T-helper 9 cell (primary cell): Measurements from ENCODE around the gene PBXIP1.
A peak's percentile ranks its signal among the peaks of the same experiment; 100 is the strongest.
"Not testable (repeated sequence)": the region's sequence is repeated elsewhere in the genome, so short reads cannot be mapped to it uniquely, and the experiment has no call there.

ENCODE experiments used
- DNase-seq: peaks from one replicate; pipeline ENCODE4 v3.0.0-alpha.2; 2020

Gene PBXIP1

GRCh38 chr1:154993572-154994268 lies 37.8 kb upstream of the PBXIP1 start, which contains the start of gene LENEP:
Gene LENEP, plus strand, starts transcription at chr1:154993586. Its CDS starts 22 bp downstream, at chr1:154993608.
- DNase-seq: no peak

DNA sequence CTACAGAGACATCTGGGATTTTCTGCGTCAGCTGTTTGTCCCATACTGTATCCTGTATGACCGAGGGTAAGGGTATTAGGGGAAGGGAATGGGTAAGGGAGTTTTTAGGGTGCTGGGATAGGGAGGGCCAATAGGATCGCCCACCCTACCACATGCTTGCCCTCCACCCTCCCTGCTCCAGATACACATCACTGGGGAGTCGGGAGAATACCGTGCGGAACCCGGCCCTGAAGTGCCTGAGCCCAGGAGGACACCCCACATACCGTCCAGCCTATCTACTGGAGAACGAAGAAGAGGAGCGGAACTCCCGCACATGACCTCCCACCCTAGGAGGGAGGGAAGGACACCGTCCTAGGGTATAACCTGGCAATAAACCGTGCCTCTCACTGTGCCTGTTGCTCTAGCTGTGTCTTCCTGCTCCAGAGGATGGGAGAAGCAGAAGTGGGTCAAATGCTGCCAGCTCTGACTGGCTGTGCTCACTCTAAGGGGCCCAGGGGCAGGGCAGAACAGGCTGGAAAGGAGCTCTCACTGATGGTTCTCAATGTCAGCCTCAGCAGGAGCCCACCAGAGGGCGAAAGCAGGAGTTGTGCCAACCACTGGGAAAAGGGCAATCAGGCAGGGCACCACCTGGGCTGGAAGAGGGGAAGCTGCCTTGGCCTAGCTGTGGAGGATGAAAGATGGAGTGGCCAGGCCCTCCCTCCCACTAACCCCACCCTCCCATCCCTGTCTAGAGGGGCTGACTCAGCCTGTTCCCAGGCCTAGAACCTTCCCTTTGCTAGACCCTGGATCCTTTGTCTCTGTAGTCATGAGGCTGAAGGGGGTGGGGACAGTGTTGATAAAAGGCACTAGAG lies 37.0 kb upstream of the PBXIP1 start:
- no peak for DNase-seq

- DNase-seq: no peak
Observed at GRCh38 chr1:154990276-154990675, 34.4 kb upstream of the PBXIP1 start.

DNA sequence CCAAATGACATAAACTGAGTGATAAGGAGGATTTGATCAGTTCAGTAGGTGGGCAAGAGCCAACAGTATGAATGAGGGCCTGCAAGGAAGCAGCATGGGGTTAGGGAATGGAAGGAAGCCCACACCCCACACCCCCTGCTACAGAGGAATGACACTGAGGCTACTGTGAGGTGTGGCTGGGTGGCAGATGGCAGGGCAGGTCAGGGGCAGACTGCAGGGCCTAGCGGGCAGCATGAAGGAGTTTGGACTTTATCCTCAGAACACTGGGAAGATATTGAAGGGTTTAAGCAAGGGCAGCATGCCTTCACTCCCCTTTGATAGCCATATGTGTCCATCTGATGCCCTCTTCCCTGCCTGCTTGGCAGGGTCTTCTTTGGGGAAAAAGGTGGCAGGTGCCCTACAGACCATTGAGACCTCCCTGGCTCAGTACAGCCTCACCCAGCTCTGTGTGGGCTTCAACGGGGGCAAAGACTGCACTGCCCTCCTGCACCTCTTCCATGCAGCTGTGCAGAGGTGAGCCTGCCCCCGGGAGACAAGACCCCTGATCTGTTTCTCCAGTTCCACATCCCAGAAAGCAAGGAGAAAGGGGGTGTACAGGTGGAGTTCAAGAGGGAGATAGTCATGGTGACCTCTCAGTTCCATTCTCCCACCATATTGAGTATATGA lies 33.4 kb upstream of the PBXIP1 start:
- no peak for DNase-seq

DNA sequence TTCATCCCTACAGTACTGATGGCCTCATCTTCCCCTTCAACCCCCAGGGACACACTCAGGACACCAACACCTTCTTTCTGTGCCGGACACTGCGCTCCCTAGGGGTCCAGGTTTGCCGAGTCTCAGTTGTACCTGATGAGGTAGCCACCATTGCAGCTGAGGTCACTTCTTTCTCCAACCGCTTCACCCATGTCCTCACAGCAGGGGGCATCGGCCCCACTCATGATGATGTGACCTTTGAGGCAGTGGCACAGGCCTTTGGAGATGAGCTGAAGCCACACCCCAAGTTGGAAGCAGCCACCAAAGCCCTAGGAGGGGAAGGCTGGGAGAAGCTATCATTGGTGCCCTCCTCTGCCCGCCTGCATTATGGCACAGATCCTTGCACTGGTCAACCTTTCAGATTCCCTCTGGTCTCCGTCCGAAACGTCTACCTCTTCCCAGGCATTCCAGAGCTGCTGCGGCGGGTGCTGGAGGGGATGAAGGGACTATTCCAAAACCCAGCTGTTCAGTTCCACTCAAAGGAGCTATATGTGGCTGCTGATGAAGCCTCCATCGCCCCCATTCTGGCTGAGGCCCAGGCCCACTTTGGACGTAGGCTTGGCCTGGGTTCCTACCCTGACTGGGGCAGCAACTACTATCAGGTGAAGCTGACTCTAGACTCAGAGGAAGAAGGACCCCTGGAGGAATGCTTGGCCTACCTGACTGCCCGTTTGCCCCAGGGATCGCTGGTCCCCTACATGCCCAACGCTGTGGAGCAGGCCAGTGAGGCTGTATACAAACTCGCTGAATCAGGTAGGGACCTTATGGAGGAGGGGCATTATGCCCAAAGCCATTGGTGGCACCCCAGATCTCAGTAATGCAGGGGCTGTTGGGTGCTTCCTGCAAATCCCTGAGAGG lies 32.4 kb upstream of the PBXIP1 start:
- no peak for DNase-seq

DNA sequence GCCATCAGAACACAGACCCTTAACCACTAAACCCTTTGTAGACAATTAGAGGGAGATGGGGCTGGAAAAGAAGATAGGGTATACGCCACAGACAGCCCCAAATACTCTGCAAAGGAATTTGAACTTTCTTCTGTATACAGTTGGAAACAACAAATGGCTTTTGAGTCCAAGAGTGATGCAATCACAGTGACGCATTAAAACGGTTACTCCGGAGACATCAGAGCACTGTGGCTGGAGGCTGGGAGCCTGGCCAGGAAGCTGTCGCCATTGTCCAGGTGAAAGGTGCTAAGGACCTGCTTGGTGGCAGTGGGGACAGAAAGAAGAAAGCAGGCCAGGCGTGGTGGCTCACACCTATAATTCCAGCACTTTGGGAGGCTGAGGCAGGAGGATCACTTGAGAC lies 31.4 kb upstream of the PBXIP1 start:
- no peak for DNase-seq

- not testable (repeated sequence) for DNase-seq
Observed at GRCh38 chr1:154986736-154987135, 30.8 kb upstream of the PBXIP1 start.

DNA sequence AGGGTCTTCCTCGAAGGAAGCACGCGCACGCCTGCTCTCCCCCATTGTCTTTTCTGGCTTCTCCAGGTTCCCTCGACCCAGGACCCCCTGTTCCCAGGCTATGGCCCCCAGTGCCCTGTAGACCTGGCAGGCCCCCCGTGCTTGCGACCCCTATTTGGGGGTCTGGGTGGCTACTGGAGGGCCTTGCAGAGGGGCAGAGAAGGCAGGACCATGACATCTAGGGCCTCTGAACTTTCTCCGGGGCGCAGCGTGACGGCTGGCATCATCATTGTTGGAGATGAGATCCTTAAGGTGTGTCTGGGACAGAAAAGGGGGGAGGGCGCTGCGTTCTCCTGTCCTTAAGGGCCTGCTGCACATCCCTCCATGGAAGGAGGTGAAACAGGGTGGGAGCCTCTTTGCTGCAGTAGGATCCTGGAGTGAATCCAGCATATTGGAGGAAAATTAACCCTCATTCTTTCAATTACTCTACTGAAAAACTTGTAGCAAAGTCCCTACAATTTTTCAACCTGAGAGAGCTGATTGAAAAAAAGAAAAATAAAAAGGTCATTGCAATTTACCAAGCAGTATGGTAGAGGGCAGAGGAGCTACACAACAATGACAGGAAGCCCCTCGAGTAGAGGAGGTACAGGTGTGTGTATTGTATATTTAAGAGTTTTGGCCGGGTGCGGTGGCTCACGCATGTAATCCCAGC lies 28.0 kb upstream of the PBXIP1 start:
- DNase-seq: no peak

- DNase-seq: peak; percentile 90
Observed at GRCh38 chr1:154982897-154983648, 27.2 kb upstream of the PBXIP1 start, which contains the start of gene FLAD1. Gene FLAD1, plus strand, starts transcription at chr1:154983344. Its CDS starts 351 bp downstream, at chr1:154983695.

DNA sequence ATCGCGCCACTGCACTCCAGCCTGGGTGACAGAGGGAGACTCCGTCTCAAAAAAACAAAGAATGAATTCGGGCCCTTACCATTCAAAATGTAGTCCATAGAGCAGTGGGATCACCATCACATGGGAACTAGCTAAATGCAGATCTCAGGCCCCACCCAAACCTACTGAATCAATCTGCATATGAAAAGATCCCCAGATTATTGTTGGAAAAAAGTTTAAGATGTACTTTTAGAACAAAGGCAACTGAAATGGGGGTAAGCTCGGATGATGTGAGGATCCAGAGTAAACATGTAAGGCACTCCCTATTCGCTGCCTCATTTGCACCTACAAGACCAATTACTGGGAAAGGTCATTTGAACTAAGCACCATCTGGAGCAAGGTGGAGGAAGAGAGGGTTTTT lies 26.4 kb upstream of the PBXIP1 start:
- DNase-seq: no peak

DNA sequence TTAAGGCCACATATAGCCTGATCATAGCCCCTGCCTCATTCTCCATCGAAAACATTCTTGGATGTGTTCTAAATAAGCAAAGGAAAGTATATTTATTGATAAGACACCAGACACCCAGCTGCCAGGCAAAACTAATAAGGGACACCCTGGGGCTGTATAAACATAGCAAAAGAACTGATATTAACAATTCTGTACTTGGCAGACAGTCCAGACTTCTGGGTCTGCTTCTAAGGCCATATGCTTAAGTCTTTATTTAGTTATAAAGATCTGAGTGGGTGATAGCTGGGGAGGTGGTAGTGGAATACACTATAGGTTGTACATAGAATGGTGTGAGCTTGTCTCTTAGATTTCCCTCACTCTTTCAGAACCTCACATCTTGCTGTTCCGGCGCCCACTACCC lies 22.5 kb upstream of the PBXIP1 start:
- no peak for DNase-seq

DNA sequence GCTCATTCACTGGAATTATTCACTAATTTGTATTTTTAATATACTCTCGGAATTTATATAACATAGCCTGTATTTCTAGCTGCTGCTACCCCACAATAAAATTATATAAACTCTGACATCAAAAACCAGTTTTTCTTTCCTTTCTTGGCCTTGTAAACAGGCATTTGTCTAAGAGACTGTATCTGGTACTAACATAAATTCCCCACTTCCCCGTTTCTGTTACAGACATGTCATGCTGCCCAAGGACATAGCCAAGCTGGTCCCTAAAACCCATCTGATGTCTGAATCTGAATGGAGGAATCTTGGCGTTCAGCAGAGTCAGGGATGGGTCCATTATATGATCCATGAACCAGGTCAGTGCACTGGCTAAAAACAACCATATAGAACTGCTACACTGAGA lies 21.9 kb upstream of the PBXIP1 start:
- not testable (repeated sequence) for DNase-seq

DNA sequence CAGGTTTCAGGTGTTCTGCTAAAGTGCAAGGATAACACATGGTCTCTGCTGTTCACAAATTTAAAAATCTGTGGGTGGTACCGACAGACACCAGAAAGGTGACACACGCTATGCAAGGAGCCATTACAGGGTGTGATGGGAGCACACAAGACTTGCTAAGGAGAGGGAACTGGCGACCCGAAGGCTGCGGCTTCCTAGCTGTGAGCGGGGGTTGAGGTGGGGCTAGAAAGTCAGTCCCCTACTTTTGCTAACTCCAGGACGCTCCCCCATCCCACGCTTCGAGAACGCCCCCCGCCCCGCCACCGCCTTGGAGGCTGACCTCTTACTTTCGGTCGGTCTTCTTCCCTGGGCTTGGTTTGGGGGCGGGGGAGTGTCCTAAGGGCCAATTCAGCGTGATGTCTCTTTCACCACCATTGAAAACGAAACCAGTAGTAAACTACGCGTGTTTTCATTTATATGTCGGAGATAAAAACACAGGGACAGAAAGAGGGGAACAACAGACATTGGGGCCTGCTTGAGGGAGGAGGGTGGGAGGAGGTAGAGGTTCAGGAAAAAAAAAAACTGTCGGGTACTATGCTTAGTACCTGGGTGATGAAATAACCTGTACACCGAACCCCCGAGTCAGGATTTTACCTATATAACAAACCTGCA lies 19.6 kb upstream of the PBXIP1 start:
- peak; percentile 38 for DNase-seq

DNA sequence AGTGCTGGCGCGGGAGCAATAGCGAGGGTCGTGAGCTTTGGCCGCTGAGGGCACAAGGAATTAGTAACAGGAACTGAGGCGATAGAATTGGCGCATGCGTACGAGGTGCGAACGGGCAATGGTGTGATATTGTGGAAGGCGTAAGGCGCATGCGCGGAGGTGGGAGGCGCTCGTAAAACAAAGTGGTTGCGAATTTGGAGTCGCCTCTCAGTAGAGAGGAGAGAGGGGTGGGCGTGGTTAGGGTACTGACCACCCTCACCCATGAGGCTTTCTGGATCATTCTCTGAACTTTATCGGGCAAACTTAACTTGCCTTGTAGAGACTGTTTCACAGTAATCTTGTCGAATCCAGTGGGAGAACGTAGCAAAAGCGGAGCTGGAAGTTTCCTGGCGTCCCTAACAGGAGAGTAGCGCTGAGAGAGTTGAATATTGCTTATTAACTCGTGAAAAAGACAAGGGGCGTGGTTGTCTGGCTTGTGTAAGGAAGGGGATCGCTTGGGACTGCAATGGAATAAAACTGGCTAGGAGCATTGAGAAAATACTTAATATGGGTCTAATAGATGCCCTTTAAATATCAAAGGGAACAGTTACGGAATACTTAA lies 19.0 kb upstream of the PBXIP1 start:
- peak; percentile 88 for DNase-seq

GRCh38 chr1:154974102-154974807 lies 18.4 kb upstream of the PBXIP1 start, which contains the start of gene CKS1B:
Gene CKS1B, plus strand, starts transcription at chr1:154974681. Its CDS starts 65 bp downstream, at chr1:154974746.
- DNase-seq: peak; percentile 91

DNA sequence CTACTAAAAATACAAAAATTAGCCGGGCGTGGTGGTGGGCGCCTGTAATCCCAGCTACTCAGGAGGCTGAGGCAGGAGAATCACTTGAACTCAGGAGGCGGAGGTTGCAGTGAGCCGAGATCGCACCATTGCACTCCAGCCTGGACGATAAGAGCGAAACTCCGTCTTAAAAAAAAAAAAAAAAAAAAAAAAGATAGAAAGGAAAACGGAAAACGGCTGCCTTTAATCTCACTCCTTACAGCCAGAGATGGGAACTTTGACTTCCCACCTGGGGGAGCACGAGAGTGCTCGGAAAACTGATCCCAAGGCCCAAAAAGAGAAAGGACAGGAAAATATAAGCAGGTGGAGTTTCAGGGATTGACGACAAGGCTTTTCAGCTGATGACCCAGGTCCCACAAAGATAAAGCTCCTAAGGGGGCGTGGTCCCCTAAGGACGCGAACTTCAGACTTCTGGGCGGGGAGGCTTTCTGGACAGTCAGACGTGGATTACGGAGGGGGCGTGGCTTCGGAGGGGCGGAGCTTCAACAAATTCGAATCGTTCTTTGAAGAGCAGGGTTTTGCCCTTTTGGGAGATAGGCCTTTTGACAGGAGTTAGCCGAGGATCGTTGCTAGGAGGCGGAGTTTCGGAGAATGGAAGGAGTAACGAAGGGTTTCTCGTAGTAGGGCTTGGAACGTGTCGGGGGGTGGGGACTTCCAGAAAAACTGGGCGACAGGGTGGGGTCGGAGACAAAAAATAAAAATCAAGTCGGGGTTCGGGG lies 17.6 kb upstream of the PBXIP1 start:
- peak; percentile 90 for DNase-seq

- DNase-seq: no peak
Observed at GRCh38 chr1:154972517-154973343, 16.8 kb upstream of the PBXIP1 start.

GRCh38 chr1:154972213-154972516 lies 16.3 kb upstream of the PBXIP1 start:
- no peak for DNase-seq
